Measurements from ENCODE around the gene NPY1R.

The NPY1R gene

DNA sequence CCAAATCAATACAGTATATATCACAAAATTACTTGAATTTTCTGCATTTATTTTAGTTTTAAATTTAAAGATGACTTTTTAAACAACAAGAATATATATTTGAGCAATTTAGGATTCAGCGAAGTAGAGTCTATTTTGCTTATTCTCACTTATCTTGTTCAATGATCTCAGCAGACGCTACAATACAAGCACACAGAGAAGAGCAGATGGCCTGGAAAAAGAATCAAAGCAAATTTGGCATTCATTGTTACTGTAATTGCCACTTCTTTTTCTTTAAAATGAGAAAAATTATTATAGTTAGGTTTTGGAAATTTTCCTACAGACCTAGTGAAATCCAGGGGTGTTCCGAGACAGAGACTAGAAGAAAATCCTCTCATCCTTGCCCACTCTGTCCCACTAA, 57.5 kb downstream of the NPY1R start:
- DNase-seq: no peak
